AG09309 (cell line): ENCODE results near the gene HOXA13.

Experiments used
- DNase-seq: peaks from one replicate; pipeline ENCODE4 v3.0.0-alpha.2; 2010; ENCODE audit warnings: low read depth
- H3K4me3 ChIP-seq: 2 replicates; pipeline ENCODE4 v1.5.1; 2011; ENCODE audit warnings: mild to moderate bottlenecking, low read depth, low read length, moderate library complexity; ENCODE audit not compliant: control insufficient read depth
- TF ChIP-seq, protein P1 (sequence below): IDR thresholded peaks from 2 replicates; pipeline ENCODE4 v1.5.1; 2011; ENCODE audit warnings: mild to moderate bottlenecking, low read depth, low read length, inconsistent platforms; ENCODE audit not compliant: insufficient read depth, control insufficient read depth; ENCODE audit errors: missing control alignments

Gene HOXA13

DNA sequence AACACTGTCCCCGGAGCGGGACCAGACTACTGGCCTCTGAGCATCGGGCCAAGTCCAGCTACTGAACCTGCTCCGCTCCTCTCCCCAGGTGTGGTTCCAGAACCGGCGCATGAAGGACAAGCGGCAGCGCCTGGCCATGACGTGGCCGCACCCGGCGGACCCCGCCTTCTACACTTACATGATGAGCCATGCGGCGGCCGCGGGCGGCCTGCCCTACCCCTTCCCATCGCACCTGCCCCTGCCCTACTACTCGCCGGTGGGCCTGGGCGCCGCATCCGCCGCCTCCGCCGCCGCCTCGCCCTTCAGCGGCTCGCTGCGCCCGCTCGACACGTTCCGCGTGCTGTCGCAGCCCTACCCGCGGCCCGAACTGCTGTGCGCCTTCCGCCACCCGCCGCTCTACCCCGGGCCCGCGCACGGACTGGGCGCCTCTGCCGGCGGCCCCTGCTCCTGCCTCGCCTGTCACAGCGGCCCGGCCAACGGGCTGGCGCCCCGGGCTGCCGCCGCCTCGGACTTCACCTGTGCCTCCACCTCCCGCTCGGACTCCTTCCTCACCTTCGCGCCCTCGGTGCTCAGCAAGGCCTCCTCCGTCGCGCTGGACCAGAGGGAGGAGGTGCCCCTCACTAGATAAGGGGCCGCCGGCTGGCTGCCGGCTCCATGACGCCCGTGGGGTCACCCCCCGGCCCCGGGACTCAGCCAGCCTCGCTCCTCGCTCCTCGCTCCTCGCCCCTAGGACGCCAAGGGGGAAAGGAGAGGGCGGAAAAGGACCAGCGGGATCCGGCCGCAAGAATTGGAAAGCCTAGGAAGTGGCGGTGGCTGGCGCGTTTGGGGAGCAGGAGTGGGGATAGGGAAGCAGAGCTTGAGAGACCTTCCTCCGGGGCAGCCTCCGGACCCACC is 46.2 kb upstream of the HOXA13 start:
- H3K4me3 ChIP-seq: no peak overlapping the region
- TF ChIP-seq, protein P1, sequence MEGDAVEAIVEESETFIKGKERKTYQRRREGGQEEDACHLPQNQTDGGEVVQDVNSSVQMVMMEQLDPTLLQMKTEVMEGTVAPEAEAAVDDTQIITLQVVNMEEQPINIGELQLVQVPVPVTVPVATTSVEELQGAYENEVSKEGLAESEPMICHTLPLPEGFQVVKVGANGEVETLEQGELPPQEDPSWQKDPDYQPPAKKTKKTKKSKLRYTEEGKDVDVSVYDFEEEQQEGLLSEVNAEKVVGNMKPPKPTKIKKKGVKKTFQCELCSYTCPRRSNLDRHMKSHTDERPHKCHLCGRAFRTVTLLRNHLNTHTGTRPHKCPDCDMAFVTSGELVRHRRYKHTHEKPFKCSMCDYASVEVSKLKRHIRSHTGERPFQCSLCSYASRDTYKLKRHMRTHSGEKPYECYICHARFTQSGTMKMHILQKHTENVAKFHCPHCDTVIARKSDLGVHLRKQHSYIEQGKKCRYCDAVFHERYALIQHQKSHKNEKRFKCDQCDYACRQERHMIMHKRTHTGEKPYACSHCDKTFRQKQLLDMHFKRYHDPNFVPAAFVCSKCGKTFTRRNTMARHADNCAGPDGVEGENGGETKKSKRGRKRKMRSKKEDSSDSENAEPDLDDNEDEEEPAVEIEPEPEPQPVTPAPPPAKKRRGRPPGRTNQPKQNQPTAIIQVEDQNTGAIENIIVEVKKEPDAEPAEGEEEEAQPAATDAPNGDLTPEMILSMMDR: no peak
- no peak for DNase-seq

DNA sequence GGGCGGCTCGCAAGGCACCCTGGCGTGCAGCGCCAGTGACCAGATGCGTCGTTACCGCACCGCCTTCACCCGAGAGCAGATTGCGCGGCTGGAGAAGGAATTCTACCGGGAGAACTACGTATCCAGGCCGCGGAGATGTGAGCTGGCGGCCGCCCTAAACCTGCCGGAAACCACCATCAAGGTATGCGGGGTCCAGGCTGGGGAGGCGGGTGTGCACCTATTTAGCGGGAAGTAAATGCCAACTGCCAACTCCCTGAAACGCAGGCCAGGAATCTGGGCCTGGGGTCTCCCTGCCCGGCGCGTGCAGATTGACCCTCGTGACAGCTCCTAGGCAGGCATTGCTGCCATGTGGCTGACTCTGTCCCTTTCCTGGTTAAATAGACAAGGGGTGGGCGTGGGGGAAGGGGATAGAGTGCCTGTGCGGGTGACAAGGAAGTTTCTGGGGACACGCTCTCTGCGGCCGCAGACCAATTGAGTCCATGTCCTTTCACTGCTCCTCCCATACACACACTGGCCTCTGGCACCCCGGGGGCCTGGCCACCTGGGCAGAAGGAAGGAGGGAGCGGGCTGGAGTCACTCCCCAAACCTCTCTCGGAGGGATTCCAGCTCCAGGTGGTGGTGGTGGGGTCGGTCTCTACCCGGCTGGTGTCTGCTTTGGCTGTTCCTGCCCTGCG is 45.4 kb upstream of the HOXA13 start:
- H3K4me3 ChIP-seq: no peak overlapping the region
- TF ChIP-seq, protein P1: no peak
- no peak for DNase-seq

DNA sequence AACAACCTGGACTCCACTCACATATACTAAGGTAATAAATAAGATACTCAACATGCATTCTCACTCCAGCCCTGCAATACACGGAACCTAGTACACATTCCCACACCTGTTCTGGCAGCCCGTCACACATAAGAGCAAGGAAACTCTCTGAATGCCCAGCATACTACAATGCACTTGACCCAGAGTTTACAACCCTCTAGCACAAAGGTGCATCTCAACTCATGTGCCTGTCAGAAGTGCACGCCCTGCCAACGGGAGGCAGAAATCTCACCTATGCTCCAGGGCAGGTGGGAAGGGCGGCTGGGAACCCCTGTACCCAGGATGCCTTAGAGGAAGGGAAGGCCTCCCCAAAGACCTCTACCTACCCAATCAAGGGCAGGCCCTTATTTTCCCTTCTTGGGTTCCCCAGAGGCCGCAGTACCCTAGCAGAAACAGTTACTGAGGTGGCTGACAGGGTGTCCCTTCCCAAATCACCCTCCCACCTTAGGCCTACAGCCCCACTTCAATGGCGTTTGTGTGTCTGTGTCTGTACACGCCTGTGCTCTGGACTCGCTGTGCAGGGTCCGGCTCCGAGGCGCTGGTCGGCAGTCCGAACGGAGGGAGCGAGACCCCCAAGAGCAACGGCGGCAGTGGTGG is 44.7 kb upstream of the HOXA13 start:
- H3K4me3 ChIP-seq: no peak overlapping the region
- no peak for DNase-seq
- TF ChIP-seq, protein P1: no peak

DNA sequence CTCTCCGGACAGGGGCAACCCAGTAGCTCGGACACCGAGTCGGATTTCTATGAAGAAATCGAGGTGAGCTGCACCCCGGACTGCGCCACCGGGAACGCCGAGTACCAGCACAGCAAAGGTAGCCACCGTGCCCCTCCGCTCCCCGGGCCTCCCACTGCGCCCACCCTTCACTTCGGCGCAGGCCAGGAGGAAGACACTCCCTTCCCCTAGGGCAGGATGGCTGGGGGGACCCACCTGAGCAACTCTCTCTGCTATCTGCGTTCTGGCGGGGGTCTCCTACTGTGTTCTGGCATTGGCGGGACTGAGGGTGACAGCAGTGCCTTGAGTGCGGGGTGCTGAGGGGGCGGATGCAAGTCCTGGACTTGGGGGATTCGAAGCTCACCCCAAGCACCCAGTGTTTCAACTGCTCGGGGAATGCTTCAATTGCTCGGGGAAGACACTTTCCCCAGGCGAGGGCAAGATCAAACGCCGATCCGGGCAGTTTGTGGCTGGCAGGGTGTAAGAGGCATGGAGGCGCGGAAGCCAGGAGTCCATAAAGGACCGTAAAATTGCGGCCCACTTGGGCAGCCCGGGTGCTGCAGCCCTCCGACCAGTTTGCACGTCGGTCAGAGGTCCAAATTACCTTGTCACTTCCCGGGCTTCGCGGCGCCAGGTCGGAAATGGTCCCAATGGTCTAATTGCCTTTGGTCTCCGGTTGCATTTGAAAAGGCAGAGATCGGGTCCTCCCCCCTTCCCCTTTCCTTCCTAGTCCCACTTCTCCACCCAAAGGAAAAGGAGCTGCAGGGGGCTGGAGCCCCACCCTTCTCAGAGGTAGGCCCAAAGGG is 43.7 kb upstream of the HOXA13 start:
- peak overlapping the region; percentile 61 for H3K4me3 ChIP-seq
- TF ChIP-seq, protein P1: no peak
- no peak for DNase-seq

DNA sequence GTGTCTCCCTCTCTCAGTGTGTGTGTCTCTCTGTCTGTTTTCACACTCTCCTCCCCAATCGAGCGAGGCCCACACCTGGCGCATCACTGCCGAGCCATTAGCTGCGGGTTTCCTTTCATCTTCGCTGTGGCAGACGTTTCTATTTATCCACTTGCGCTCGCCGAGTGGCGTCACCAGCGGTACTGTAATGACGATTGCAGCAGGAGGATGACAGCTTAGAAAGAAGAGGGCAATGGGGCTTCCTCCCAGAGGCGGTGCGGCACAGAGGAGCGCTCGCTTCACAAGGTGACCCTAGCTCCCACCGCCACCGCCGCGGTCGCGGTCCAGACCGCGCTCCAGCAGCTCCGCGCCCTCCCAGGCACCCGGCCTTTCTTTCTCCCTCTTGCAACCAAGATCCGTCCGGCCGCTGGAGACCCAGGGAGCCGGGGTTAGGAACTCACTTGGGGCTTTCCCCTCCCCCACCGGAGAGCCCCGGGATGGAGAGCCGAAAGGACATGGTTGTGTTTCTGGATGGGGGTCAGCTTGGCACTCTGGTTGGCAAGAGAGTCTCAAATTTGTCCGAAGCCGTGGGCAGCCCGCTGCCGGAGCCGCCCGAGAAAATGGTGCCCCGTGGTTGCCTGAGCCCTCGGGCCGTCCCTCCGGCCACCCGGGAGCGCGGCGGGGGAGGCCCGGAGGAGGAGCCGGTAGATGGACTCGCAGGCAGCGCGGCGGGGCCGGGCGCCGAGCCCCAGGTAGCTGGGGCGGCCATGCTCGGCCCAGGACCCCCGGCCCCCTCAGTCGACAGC is 42.9 kb upstream of the HOXA13 start, which contains the start of gene EVX1:
Gene EVX1 (plus strand): TSS at position 248 of the 785 bp plus-strand sequence. CDS start 229 bp downstream, at position 477.
- DNase-seq: no peak
- TF ChIP-seq, protein P1: no peak
- H3K4me3 ChIP-seq: peak within 1 kb of the TSS; percentile 61
